Neural cell (in vitro differentiated cells): ENCODE results near the gene TMA7B. TPM values are rescaled to one million over a fixed set of nuclear protein-coding genes. Genes with fewer than 3 reads are reported as not detected.

Experiments used
- H2AFZ ChIP-seq: fragments of 200-600, 300-800 bp; sonication (generic), shearing (Covaris generic); 2 replicates; pipeline ENCODE4 v1.6.0; 2014; ENCODE audit warnings: low read depth, mild to moderate bottlenecking, antibody characterized with exemption, low read length, moderate library complexity
- H3F3A ChIP-seq: fragments of 200-600 bp; shearing (Covaris generic); 2 replicates; pipeline ENCODE4 v1.6.1; 2016; ENCODE audit warnings: mild to moderate bottlenecking, moderate library complexity, mixed read lengths, antibody characterized with exemption, low read length; ENCODE audit not compliant: insufficient read depth, poor library complexity, severe bottlenecking
- H3K27ac ChIP-seq: fragments of 200-600, 300-800 bp; sonication (generic), shearing (Covaris generic); 2 replicates; pipeline ENCODE4 v1.5.1; 2014; ENCODE audit warnings: mild to moderate bottlenecking, low read length, moderate library complexity
- H3K27me3 ChIP-seq: fragments of 300-800, 200-600 bp; sonication (generic), shearing (Covaris generic); 2 replicates; pipeline ENCODE4 v1.6.0; 2014; ENCODE audit warnings: mild to moderate bottlenecking, low read depth, low read length, moderate library complexity; ENCODE audit not compliant: insufficient read depth
- H3K36me3 ChIP-seq: fragments of 300-800, 200-600 bp; sonication (generic), shearing (Covaris generic); 2 replicates; pipeline ENCODE4 v1.5.1; 2014; ENCODE audit warnings: mild to moderate bottlenecking, antibody characterized with exemption, low read length, moderate library complexity; ENCODE audit not compliant: insufficient read depth
- H3K4me2 ChIP-seq: fragments of 300-800, 200-600 bp; sonication (generic), shearing (Covaris generic); 2 replicates; pipeline ENCODE4 v1.6.0; 2014; ENCODE audit warnings: mild to moderate bottlenecking, low read length
- H3K4me3 ChIP-seq: fragments of 300-800, 200-600 bp; sonication (generic), shearing (Covaris generic); 2 replicates; pipeline ENCODE4 v1.5.1; 2014; ENCODE audit warnings: mild to moderate bottlenecking, low read length, moderate library complexity
- H3K79me2 ChIP-seq: fragments of 200-600 bp; shearing (Covaris generic); replicated peaks from 2 replicates; pipeline ENCODE4 v1.6.0; 2014; ENCODE audit warnings: mild to moderate bottlenecking, low read length, moderate library complexity; ENCODE audit not compliant: insufficient read depth
- H3K9ac ChIP-seq: fragments of 300-800, 200-600 bp; sonication (generic), shearing (Covaris generic); 2 replicates; pipeline ENCODE4 v1.6.1; 2016; ENCODE audit warnings: mild to moderate bottlenecking, low read length, mixed read lengths
- H3K9me2 ChIP-seq: fragments of 200-600 bp; shearing (Covaris generic); 2 replicates; pipeline ENCODE4 v1.6.1; 2016; ENCODE audit warnings: mild to moderate bottlenecking, low read length, mixed read lengths; ENCODE audit not compliant: insufficient read depth
- H3K9me3 ChIP-seq: fragments of 200-600, 300-800 bp; sonication (generic), shearing (Covaris generic); 2 replicates; pipeline ENCODE4 v1.6.1; 2016; ENCODE audit warnings: mild to moderate bottlenecking, mixed run types, low read length, moderate library complexity, mixed read lengths
- H4K20me1 ChIP-seq: fragments of 200-600 bp; shearing (Covaris generic); 2 replicates; pipeline ENCODE4 v1.6.1; 2016; ENCODE audit warnings: mild to moderate bottlenecking, mixed run types; ENCODE audit not compliant: insufficient read depth
- CTCF ChIP-seq: fragments of 450-650 bp; IDR thresholded peaks from 2 replicates; pipeline ENCODE4 v1.5.1; 2014; ENCODE audit warnings: antibody characterized with exemption, mild to moderate bottlenecking, moderate library complexity; ENCODE audit not compliant: poor library complexity, severe bottlenecking
- EP300 ChIP-seq: fragments of 450-650 bp; conservative IDR thresholded peaks from 2 replicates; pipeline ENCODE4 v1.6.1; 2014; ENCODE audit warnings: antibody characterized with exemption, mild to moderate bottlenecking, moderate library complexity; ENCODE audit not compliant: poor library complexity, severe bottlenecking
- EZH2 ChIP-seq: fragments of 200-600, 300-800 bp; shearing (Covaris generic), sonication (generic); IDR thresholded peaks from 2 replicates; pipeline ENCODE4 v1.6.1; 2014; ENCODE audit warnings: antibody characterized with exemption, low read length, borderline replicate concordance, mild to moderate bottlenecking; ENCODE audit not compliant: insufficient read depth, poor library complexity, severe bottlenecking
- MXI1 ChIP-seq: fragments of 450-650 bp; conservative IDR thresholded peaks from 2 replicates; pipeline ENCODE4 v1.6.1; 2014; ENCODE audit warnings: antibody characterized with exemption, mild to moderate bottlenecking; ENCODE audit not compliant: poor library complexity, severe bottlenecking
- POLR2AphosphoS5 ChIP-seq: IDR thresholded peaks from 2 replicates; pipeline ENCODE4 v1.6.1; 2012
- RAD21 ChIP-seq: fragments of 450-650 bp; conservative IDR thresholded peaks from 2 replicates; pipeline ENCODE4 v1.6.1; 2014; ENCODE audit warnings: antibody characterized with exemption, mild to moderate bottlenecking, moderate library complexity
- REST ChIP-seq: IDR thresholded peaks from 2 replicates; pipeline ENCODE4 v1.6.1; 2012; ENCODE audit warnings: borderline replicate concordance
- SMC3 ChIP-seq: fragments of 450-650 bp; conservative IDR thresholded peaks from 2 replicates; pipeline ENCODE4 v1.6.1; 2014; ENCODE audit warnings: antibody characterized with exemption, mild to moderate bottlenecking, moderate library complexity; ENCODE audit not compliant: poor library complexity
- TAF1 ChIP-seq: IDR thresholded peaks from 2 replicates; pipeline ENCODE4 v1.6.1; 2012; ENCODE audit warnings: low read depth
- polyA plus RNA-seq: library from polyadenylated mRNA; depleted of rRNA; stranded (reverse); fragments of >200 nt; gene quantifications from 2 replicates; pipeline ENCODE4 v1.2.3, GENCODE V29; 2014

TMA7B gene
- polyA plus RNA-seq, 1 donor from 2014 or later, result not detected

GRCh38 chr22:39943953-39944872, 16.0 kb upstream of the TMA7B start:
- Histone ChIP-seq H3K4me3 (no peak overlapping the region), H3K36me3 (no peaks in the 10 kb centered on the region), H3F3A (no peaks in the 10 kb centered on the region), H3K9ac (no peak overlapping the region), H3K79me2 (no peaks in the 10 kb centered on the region), H3K4me2 (no peak overlapping the region), H4K20me1 (no peaks in the 10 kb centered on the region), H2AFZ (no peak overlapping the region), H3K9me3 (no peaks in the 10 kb centered on the region), H3K9me2 (no peaks in the 10 kb centered on the region), H3K27ac (no peak overlapping the region), H3K27me3 (no peaks in the 10 kb centered on the region)
- TF ChIP-seq TAF1 (no peak), EZH2 (no peak), MXI1 (no peak), EP300 (no peak), CTCF (no peak), POLR2AphosphoS5 (no peak), SMC3 (no peak), RAD21 (no peak), REST (no peak)

- no peaks in the 10 kb centered on the region for H3K79me2 ChIP-seq
- H3K9me2 ChIP-seq, result no peaks in the 10 kb centered on the region
- H3F3A ChIP-seq, result no peaks in the 10 kb centered on the region
- no peak overlapping the region for H2AFZ ChIP-seq
- no peaks in the 10 kb centered on the region for H3K36me3 ChIP-seq
- no peak overlapping the region for H3K4me2 ChIP-seq
- no peaks in the 10 kb centered on the region for H4K20me1 ChIP-seq
- no peak overlapping the region for H3K27ac ChIP-seq
- no peak for TF ChIP-seq POLR2AphosphoS5
- TF ChIP-seq RAD21, result no peak
- H3K27me3 ChIP-seq, result no peaks in the 10 kb centered on the region
- H3K9me3 ChIP-seq, result no peaks in the 10 kb centered on the region
- H3K9ac ChIP-seq, result no peak overlapping the region
- no peak overlapping the region for H3K4me3 ChIP-seq
Measured at GRCh38 chr22:39946126-39946502, 14.1 kb upstream of the TMA7B start.
